Body of pancreas (tissue), 4 donors: ENCODE measurements around the gene DPYD. TPM values are rescaled to one million over a fixed set of nuclear protein-coding genes. Genes with fewer than 3 reads are reported as not detected.

Source experiments
- ATAC-seq: fragments of 150-250 bp; one replicate; pipeline ENCODE4 v1.9.1; 2016
- DNase-seq, 4 donors: peaks; one replicate each; pipeline ENCODE4 v3.0.0-alpha.2; 2019
- H3K27ac ChIP-seq, 4 donors: fragments of 200-600 bp; sonication (generic); 1 replicate in 3 of 4; 2 replicates in 1 of 4; pipeline versions ENCODE4 v1.5.1 to v1.6.1; 2016 to 2019; ENCODE audit warnings: mild to moderate bottlenecking in 1 of 4, mixed read lengths in 1 of 4, moderate library complexity in 1 of 4
- H3K27me3 ChIP-seq, 2 donors: fragments of 200-600 bp; sonication (generic); one replicate each; pipeline ENCODE4 v1.6.0; 2016; ENCODE audit warnings: mild to moderate bottlenecking in 1 of 2
- H3K36me3 ChIP-seq, 2 donors: fragments of 200-600 bp; sonication (generic); replicated peaks in 1 of 2; 2 replicates each; pipeline ENCODE4 v1.5.1; 2016; ENCODE audit warnings: low read depth in 2 of 2; ENCODE audit not compliant: insufficient read depth in 1 of 2
- H3K4me1 ChIP-seq: fragments of 200-600 bp; sonication (generic); one replicate; pipeline ENCODE4 v1.6.0; 2016
- H3K4me3 ChIP-seq, 2 donors: fragments of 200-600 bp; sonication (generic); 1 replicate in 1 of 2; 2 replicates in 1 of 2; pipeline ENCODE4 v1.5.1; 2016 to 2019
- H3K9me3 ChIP-seq, 3 donors: fragments of 200-600 bp; sonication (generic); 1 replicate in 2 of 3; 2 replicates in 1 of 3; pipeline ENCODE4 v1.5.1; 2016
- CTCF ChIP-seq, 7 experiments: fragments of 450-650 bp in 4 of 7; fragments of 200-600 bp in 3 of 7; sonication (generic) in 3 of 7; IDR thresholded peaks; one replicate each; pipeline ENCODE4 v1.5.1; 2016 to 2019; ENCODE audit warnings: antibody characterized with exemption in 7 of 7
- POLR2A ChIP-seq, 3 donors: fragments of 450-650 bp; IDR thresholded peaks; one replicate each; pipeline ENCODE4 v1.6.1; 2016; ENCODE audit warnings: antibody characterized with exemption in 3 of 3, mild to moderate bottlenecking in 2 of 3
- WGBS, 2 donors: methylation state at CpG; one replicate each; pipeline ENCODE4 v1.1.5; 2017; 5-methylcytosine and 5-hydroxymethylcytosine counted together
- intact Hi-C: fragments of 100-400 bp; cut with DNase I; formaldehyde crosslinking; loops from one replicate; pipeline ENCODE4 v1.15.1; 2023
- total RNA-seq, 2 donors: library from RNA; depleted of rRNA; stranded (reverse); fragments of >200 nt; gene quantifications; one replicate each; pipeline ENCODE4 v1.1.0, GENCODE V29; 2016

The DPYD gene
- total RNA-seq, 2 donors from 2014 or later: 13.8 to 17.1 TPM

DNA sequence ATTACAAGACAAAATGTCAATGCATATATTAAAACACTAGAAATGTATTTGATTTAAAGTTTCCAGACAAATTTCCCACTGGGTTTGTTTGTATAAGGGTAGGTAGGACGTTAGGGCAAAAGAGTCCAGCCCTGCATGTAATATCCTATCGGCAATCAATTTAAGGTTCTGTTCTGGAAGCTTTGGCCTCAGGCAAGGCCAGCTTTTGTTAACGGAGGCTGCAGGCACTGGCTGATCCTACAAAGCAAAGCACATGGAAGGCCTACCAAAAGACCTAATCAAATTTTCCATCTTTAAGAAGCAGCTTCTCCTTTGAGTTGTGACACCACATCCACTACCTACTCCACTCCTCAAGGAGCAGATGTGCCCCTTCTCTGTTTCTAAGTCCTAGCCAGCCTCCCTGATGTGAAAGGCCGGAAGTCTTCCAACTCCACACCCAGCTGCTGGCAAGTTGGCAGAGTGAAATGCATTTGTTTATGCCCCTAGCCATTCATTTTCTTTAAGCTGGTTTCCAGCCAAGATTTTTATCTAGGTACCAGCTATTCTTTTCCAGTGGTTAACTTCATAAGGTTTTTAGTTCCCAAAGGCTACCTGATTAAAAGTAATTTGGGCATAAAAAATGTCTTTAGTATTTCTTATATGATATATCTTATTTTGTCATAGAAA lies 746.7 kb downstream of the DPYD start:
- no peak for TF ChIP-seq CTCF (IDR thresholded peaks at IDR 0.05)
- 74 to 76% methylated on average over 4 of the region's 4 CpGs for WGBS, 2 donors
- intact Hi-C loops: no loop called here
- no peak overlapping the region for H3K4me3 ChIP-seq
- no peaks in the 10 kb centered on the region for H3K27me3 ChIP-seq
- H3K36me3 ChIP-seq: no peaks in the 10 kb centered on the region
- no peaks in the 10 kb centered on the region for H3K9me3 ChIP-seq
- ATAC-seq: no peak
- H3K4me1 ChIP-seq: no peaks in the 10 kb centered on the region
- H3K27ac ChIP-seq: no peak overlapping the region
- no peak for DNase-seq

GRCh38 chr1:97170300-97170699 lies 750.5 kb downstream of the DPYD start:
- peak in 2 of 4 donors; percentile 12 to 14 for DNase-seq
- Histone ChIP-seq H3K27ac (no peak overlapping the region), H3K27me3 (no peaks in the 10 kb centered on the region), H3K4me1 (no peaks in the 10 kb centered on the region), H3K36me3 (no peaks in the 10 kb centered on the region), H3K9me3 (no peaks in the 10 kb centered on the region), H3K4me3 (no peak overlapping the region)
- intact Hi-C loops: no loop called here
- 55 to 71% methylated on average over 2 of the region's 2 CpGs for WGBS, 2 donors
- no peak for TF ChIP-seq CTCF (IDR thresholded peaks at IDR 0.05)
- no peak for TF ChIP-seq POLR2A (IDR thresholded peaks at IDR 0.05)
- no peak for ATAC-seq

- ATAC-seq: no peak
- H3K27me3 ChIP-seq: no peaks in the 10 kb centered on the region
- no peak overlapping the region for H3K4me3 ChIP-seq
- no peaks in the 10 kb centered on the region for H3K9me3 ChIP-seq
- H3K27ac ChIP-seq: no peak overlapping the region
- WGBS, 2 donors: 94 to 95% methylated on average over 1 of the region's 1 CpG
- DNase-seq: no peak
- no peaks in the 10 kb centered on the region for H3K36me3 ChIP-seq
- H3K4me1 ChIP-seq: no peaks in the 10 kb centered on the region
- TF ChIP-seq POLR2A (IDR thresholded peaks at IDR 0.05): no peak
- TF ChIP-seq CTCF (IDR thresholded peaks at IDR 0.05): no peak
- intact Hi-C loops: no loop called here
Measured at GRCh38 chr1:97168056-97168455, 752.8 kb downstream of the DPYD start.

DNA sequence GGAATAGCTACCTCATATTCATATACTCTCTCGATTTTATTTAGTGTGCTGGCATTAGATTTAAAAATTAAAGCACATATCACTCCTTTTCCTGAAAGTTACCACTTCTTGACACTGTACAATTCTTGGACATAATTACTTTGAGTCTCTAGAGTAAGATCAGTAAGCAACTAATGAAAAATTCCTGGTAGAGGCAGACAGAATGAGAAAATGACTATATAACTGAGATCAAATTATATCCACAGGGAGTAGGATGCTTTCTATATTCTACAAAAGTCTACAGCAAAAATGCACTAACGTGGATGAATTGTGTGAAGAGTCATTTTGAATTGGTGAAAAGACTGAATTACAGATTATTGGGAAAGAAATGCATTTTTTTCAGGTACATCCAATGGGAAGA lies 753.6 kb downstream of the DPYD start:
- H3K27me3 ChIP-seq: no peaks in the 10 kb centered on the region

More for the DNA sequence above, 753.6 kb downstream of the DPYD start:
- Histone ChIP-seq H3K4me1 (no peaks in the 10 kb centered on the region), H3K9me3 (no peaks in the 10 kb centered on the region), H3K27ac (no peak overlapping the region), H3K36me3 (no peaks in the 10 kb centered on the region), H3K4me3 (no peak overlapping the region)
- intact Hi-C loops: no loop called here
- WGBS, 2 donors: 67 to 71% methylated on average over 2 of the region's 2 CpGs
- no peak for ATAC-seq
- no peak for TF ChIP-seq CTCF (IDR thresholded peaks at IDR 0.05)
- TF ChIP-seq POLR2A (IDR thresholded peaks at IDR 0.05): no peak
- DNase-seq: no peak
